ENCODE measurements around the gene IFITM5.
"Not testable (repeated sequence)": the region's sequence is repeated elsewhere in the genome, so short reads cannot be mapped to it uniquely, and the experiment has no call there.

The IFITM5 gene

GRCh38 chr11:299081-299891 lies at the start of gene IFITM5:
TSS of gene IFITM5 (minus strand) at chr11:299526. CDS start at chr11:299490, 36 bp downstream.
- no peak for DNase-seq

GRCh38 chr11:346529-346928 lies 47.2 kb upstream of the IFITM5 start:
- DNase-seq = no peak

- DNase-seq = no peak
Measured at GRCh38 chr11:344836-345578, 45.7 kb upstream of the IFITM5 start.

GRCh38 chr11:342328-342727 lies 43.0 kb upstream of the IFITM5 start:
- DNase-seq = no peak

GRCh38 chr11:340539-341512 lies 41.5 kb upstream of the IFITM5 start:
- no peak for DNase-seq

GRCh38 chr11:339963-340362 lies 40.6 kb upstream of the IFITM5 start:
- no peak for DNase-seq

- DNase-seq = no peak
Measured at GRCh38 chr11:337711-338110, 38.4 kb upstream of the IFITM5 start.

- DNase-seq = no peak
Measured at GRCh38 chr11:336659-337198, 37.4 kb upstream of the IFITM5 start.

GRCh38 chr11:335779-336658 lies 36.7 kb upstream of the IFITM5 start:
- DNase-seq = no peak

- no peak for DNase-seq
Measured at GRCh38 chr11:334264-334994, 35.1 kb upstream of the IFITM5 start.

- not testable (repeated sequence) for DNase-seq
Measured at GRCh38 chr11:333616-334263, 34.4 kb upstream of the IFITM5 start.

GRCh38 chr11:332651-333480 lies 33.5 kb upstream of the IFITM5 start:
- no peak for DNase-seq

GRCh38 chr11:331358-332060 lies 32.2 kb upstream of the IFITM5 start:
- DNase-seq = no peak

- no peak for DNase-seq
Measured at GRCh38 chr11:330694-331357, 31.5 kb upstream of the IFITM5 start.

GRCh38 chr11:330307-330693 lies 31.0 kb upstream of the IFITM5 start:
- DNase-seq = no peak

GRCh38 chr11:329886-330253 lies 30.5 kb upstream of the IFITM5 start:
- no peak for DNase-seq

- not testable (repeated sequence) for DNase-seq
Measured at GRCh38 chr11:328516-329100, 29.3 kb upstream of the IFITM5 start.

GRCh38 chr11:328012-328411 lies 28.7 kb upstream of the IFITM5 start:
- DNase-seq = no peak
